HG03064 (cell line): ENCODE measurements around the gene TACC2.

Experiments used
- ATAC-seq: cut with Tn5 transposase; IDR thresholded peaks from one replicate; pipeline ENCODE4 v1.9.1; 2021; ENCODE audit warnings: low read depth; ENCODE audit not compliant: unreplicated experiment

Gene TACC2

DNA sequence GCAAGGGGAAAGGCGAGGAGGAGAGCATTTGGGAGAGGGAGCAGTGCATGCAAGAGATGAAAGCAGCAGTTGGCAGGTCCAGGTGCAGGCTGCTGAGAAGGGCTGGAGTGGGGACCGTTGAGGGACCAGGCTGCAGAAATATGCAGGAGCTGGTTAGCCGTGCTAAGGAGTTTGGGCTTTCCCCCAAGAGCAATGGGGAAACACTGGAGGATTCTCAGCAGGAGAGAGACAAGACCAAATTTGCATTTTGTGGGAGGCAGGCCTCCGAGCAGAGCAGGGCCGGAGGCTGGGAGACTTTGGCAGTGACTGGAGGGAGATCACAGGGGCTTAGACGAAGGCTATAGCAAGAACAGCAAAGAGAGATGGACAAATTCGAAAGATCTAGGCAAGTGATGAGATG, 293.9 kb downstream of the TACC2 start:
- no peak for ATAC-seq

DNA sequence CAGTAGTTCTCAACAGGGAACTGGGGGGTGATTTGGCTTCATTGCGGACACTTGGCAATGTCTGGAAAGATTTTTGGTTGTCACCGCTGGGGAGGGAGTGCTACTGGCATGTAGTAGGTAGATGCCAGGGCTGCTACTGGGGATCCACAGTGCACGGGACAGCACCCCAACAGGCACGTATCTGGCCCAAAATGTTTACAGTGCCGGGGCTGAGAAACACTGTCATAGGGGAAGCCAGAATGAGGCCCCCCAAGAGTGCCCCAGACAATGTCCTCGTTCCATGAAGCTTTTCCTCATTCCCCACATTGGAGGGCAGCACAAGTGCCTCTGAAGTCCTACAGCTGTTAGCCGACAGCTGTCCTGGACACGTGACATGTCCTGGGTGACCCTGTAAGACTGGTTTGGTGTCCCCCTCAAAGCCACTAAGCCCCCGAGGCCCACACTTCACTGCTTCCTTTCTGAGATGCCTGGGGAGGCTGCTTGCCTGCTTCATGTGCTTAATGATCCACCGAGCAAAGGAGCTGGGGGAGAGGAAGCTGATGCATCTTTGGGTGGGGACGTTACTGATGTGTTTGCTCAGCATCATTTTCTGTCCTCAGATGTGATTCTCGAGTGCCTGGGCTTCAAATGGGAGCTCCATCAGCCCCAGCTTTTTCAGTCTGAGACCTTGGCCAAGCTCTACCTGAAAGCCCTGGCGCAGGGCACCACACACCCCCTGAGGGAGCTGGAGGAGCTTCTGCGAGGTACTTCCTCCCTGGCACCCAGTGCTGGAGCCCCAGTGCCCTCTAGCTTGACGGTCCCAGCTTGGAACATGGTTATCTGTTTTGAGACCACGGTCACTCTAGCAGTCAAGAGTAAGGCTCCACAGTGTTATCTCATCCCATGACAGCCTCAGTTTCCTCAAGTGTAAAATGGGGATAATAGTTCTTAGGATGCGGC, 296.8 kb downstream of the TACC2 start:
- ATAC-seq: no peak

DNA sequence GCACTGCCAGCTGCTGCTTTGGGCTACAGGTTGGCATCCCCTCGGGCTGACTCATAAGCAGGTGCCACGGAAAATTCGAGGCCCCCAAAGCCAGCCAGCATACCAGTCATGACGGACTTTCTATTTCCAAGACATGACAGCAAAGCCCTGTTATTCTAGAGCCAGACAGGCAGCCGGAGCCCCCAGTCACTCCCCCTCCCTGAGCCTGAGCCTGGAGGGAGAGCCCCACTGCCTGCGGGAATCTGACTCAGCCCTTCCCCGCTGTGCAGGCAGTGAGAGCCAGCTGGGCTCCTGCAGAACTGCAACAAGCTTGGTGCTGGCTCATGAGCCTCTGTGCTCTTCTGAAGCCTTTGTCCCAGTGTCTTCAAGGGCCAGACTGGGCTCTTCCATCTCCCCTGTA, 297.9 kb downstream of the TACC2 start:
- no peak for ATAC-seq

DNA sequence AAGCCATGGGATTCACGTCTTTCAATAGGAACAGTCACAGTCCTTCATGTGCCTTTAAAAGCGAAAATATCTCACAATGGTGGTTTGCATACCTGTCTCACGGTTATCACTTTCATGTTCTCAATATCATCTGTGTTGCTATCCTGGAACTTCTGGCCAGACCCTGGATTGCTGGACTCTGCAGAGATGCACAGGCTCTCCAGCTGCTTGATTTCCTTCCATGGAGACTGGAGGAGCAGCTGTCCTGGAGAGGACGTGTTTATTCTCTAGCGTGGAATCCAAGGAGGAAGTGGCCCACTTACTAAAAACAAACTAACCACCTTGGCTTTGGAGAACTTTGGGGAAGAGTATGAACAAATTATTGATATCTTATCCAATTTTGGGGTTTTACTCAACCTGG, 298.6 kb downstream of the TACC2 start:
- ATAC-seq: no peak

DNA sequence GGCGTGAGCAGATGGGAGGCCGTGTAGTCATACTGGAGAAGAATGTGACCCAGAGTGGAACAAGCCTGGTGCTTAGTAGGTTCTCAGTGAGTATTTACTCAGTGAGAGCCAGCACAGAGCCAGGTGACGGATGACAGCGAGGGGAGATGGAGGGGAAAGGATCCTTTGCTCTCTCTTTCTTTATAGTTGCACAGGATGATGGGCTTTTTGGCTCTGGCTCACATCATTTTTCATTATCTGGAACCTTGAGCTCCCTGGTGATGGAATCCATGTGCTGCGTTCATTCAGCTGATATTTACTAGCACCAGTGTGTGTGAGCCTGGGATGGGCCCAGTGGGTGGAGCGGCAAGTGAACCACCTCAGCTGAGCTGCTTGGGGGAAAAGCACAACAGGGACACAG, 299.3 kb downstream of the TACC2 start:
- no peak for ATAC-seq

DNA sequence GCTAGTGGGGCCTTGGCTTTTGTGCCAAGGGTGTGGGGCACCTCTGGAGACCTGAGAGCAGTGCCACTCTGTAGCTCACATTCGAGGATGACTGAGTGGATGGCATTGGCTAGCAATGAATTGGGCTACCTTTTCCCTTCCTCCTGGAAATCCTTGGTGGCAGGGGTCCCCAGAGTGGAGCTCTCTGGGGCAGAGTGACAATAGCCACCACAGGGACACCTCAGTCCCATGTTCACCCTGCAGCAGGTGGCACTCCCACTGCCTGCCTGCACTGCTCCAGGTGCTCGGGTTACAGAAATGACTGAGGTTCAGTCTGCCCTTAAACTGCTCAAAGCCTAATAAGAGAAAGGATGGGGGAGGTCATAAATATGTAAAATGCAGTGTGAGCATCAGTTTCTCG, 300.0 kb downstream of the TACC2 start:
- ATAC-seq: no peak

DNA sequence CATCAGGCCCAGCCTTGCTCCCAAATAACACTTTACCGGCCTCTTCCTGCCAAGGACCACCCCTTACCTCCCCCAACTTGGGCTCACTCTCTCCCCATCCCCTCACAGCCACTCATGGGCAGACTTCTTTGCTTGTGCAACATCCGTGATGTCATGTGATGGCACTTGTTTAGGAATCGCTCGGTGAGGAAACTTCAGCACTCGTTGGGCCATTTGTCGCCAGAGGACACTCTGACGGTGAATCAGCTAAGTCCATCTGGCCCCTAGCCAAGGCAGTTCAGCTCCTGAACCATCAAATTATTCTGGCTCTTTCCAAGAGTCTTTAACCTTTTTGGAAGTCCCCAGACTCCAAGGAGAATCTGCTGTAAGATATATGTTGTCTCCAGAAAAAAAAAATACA, 301.4 kb downstream of the TACC2 start:
- no peak for ATAC-seq

DNA sequence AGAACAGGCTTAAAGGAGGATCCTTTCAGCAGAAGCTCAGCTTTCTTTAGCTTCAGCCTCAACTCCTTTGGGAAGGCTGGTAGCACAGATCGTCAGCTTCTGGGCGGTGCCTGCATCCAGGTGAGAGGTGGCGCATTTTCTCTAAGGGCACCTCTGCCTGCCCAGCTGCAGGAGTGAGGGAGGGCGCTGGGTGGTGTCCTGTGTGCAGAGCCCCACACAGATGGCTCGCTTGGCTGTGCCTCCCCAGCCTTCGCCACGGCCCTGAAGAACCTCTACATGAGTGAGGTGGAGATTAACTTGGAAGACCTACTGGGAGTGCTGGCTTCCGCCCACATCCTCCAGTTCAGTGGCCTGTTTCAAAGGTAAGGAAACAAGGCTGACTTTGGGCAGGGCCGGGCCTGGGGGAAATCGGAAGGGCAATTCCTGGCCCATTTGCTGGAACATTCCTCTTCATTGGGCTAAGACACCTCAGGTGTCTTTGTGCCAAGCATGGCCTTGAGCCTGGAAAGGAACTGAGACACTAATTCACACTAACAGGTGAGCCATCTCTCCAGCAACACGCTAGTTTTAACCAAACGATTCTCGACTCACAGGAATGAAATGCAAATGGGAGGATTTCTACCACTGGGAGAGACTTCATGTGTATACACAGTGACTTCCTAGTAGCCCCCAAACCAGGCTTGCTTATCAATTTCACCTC, 302.0 kb downstream of the TACC2 start:
- ATAC-seq: no peak

DNA sequence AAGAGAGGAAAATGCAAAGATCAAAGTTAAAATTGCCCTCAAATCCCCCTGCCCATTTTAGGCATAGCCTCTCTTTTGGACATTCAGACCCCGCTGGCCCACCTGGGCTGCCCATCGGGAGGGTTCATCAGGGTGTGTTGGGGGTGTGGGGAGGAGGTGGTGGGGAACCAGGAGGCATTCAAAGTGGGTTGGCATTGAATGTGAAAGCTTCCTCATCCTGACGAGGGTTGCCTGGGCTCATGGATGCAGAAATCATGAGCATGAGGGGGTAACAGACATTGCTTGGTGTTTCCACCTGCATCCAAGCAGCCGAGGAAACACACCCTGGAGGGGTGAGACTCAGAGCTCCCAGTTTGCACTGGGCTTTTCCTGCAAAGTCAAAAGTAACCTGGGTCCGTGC, 302.8 kb downstream of the TACC2 start:
- no peak for ATAC-seq

DNA sequence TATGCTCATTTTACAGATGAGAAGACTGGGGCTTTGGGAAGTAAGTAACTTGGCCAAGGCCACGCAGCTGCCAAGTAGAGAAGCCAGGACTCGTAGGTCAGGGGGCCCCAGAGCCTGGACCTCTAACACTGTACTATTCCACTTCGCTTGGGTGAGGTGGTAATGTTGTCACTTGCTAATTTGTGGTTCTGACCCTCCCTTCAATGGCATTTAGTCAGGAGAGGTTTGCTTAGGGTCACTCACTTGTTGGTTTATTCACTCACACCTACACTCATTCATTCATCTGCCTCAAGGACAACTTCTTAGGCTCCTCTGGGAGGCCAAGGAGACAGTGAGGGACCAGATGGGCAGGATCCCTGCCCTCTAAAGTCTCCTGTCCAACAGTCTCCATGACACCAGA, 303.4 kb downstream of the TACC2 start:
- no peak for ATAC-seq

DNA sequence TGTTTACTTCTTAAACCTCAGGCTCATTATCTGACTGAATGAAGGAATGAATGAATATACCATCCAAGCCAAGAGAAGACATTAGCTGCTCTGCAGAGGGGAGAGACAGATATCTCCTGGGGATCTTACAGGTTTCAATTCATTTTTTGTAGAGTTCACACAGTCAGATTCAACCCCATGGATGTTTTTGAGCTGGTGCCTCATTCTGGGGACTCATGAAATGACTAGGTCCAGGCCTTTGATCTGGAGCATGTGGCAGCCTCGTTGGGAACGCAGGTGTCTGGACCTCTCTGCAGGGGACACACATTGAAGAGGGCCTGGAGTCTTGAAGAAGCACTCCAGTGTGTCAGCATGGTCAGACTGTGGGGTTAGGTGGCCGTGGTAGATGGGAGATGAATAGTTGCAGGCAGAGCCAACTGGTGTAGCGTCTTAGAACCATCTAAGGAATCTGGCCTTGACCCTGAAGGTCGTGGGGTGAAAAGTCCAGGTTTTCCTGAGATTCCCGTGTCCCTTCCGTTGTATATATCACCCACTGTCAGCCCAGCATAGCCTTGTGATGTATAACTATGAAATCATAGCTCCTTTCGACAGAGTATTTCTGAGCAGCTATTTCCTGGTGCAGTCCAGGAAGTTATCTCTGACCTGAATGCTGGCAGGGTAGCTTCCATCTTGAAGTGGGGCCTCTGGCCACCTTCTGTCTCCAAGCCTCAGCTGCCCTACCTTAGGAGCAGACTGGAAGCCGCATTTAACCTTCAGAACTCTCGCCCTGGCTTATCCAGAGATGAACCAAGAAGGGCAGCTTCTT, 304.4 kb downstream of the TACC2 start:
- no peak for ATAC-seq

DNA sequence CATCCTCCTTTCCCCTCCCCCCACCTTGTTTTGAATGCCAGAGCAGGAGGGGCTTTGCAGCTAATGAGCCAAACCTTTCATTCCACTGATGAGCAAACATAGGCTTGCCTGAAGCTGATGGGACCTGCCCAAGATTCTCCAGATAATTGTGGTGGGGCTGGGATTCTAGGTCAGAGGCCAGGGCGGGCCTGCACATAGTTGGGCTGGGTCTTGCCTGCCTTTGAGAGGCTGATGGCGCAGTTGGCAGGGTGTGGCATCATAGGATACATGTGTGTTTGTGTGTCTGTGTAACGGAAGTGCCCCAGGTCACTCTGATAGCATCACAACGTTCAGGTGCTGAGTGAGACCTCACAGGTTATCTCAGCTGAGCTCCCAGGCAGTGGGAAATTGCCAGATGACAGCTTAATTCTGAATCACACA, 305.0 kb downstream of the TACC2 start:
- no peak for ATAC-seq

DNA sequence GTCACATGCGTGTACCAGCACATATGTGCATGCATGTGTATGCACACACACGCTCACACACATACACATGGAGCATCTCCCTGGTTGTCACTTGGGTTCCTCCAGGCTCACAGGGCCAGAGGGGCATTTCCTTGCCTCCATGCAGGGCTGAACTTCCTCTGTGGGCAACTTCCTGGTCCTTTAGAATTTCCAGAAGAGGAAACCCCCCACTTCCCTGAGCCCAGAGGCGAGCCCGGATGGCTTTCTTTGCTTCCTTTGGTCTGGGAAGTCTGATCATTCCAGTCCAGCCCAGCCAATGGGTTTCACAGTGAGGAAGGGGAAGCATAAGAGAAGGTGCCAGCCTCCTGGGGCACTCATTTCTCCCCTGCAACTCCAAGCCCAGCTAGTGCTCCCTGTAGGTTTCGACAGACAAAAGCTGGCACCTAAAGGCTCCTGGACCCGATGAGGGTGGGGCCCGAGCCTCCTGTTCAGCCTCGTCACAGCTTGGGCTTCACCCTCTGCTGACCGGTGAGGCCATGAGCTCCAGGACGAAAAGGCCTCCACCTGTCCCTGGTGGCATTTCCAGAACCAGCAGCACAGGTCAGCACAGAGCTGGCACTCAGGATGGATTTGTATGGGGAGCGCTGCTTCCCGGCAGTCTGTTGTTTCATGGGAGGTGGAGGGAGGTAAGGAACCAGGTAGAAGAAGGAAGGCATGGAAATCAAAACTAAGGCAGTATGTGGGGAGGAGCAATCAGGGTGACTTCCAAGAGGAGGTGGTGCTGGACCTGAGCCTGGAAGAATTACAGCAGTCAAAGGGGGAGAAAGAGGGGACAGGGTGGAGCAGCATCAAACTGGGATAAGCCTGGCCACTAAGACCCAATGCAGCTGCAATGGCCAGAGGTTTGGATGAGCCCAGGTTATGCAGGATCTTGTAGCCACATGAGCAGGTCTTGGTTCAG, 305.8 kb downstream of the TACC2 start:
- ATAC-seq: no peak

DNA sequence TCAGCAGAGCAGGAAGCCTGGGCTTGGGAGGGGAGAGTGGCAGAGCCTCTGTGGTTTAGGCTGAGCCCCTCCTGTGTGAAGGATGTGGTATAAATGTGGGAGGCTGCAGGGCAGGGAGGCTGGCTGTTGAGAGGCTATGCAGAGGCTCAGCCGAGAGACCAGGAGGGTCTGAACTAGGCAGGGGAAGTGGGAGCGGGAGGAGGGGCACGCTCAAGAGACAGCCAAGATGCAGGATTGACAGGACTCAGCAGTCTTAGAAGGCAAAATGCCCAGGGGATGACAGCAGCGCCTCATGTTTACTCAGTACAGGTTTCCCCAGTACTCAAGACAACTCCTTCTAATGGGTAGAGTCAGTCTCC, 306.5 kb downstream of the TACC2 start:
- no peak for ATAC-seq

DNA sequence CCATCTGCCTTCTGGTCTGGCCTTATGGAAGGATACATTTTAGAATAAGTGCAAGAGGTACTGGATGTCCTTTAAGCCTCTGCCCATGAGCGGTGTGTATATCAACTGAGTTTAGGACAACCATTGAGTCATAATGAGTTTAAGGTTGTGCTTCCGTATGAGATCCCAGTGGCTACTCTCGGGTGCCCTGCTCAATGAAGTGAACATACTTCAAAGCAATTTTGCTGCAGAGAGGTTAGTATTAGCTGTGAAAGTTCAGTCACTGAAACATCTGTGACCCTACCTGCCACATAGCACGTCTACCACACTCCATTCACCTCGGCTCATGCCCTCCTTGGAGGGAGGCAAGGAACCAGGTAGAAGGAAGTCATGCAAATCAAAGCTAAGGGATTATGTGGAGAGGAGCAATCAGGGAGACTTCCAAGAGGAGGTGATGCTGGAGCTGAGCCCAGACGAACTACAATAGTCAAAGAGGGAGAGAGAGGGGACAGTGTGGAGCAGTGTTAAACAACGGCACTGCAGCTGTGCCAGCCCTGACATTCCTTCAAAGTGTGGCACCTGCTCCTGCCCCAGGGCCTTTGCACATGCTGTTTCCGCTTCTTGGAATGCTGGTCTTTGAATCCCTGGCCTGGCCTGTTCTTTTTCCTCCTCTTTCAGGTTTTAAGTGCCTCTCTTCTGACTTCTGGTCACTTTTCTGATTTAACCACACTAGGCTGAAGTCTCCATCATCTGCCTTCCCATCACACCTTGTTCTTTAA, 307.6 kb downstream of the TACC2 start:
- no peak for ATAC-seq

DNA sequence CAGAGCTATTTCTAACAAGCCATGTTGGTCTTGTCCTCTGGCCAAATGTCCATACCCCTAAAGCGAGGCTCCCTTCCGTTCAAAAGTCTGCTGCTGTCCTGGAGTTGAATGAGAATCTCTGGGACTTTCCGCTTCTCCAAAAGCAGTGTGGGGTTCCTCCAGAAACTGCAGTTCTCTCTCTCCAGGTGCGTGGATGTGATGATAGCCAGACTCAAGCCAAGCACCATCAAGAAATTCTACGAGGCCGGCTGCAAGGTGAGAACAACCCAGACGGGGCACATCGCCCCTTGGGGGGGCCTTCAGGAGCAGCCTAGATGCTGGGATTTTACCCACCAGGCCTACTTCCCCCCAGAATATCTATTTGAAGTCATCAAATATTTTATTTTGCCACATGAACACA, 308.6 kb downstream of the TACC2 start:
- ATAC-seq: no peak

DNA sequence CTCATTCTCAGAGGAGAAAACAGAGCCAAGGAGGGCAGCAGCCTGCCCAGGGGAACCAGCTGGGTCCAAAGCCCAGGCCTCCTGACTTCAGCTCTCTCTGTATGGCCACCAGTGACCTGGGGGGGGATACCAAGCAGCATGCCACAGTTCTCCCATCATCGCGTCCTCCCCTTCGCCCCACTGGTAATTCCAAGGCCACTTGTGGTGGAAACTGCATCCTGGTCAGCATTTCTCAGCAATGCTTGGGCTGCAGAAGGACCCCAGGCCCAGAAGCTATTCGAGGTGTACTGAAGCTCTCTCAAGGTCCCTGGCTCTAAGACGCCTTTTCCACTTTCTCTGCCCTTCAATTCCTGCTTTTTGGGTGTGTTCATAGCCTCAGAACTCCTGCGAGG, 309.2 kb downstream of the TACC2 start:
- ATAC-seq: no peak

DNA sequence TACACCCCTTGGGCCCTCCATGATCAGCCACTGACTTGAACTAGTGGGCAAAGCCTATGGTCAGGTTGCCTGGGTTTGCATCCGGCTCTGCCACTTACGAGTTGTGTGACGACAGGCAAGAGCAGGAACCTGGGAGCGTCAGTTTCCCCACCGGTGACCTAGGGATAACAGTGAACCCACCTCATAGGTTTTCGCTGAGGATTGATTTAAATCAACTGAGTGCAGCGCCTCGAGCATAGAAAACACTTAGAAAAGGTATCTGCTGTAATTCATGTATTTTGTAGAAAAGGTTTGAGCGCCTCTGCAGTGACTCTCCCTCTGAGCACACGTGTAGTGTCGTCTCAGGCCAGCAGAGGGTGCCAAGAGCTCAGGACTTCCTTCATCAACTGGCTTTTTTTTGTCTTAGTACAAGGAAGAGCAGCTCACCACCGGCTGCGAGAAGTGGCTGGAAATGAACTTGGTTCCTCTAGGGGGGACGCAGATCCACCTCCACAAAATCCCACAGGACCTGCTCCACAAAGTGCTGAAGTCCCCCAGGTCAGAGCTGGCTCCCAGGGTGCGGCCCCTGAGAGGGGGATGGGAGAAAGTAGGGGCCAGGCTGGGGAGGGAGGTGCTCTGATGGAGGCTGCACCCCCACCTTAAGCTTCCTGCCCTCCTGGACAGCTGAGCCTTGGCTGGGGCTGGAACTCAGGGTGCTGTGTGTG, 309.8 kb downstream of the TACC2 start:
- ATAC-seq: no peak
